DND-41 (cell line): Measurements from ENCODE around the gene TRIM34.
"Not testable (repeated sequence)": the region's sequence is repeated elsewhere in the genome, so short reads cannot be mapped to it uniquely, and the experiment has no call there.

Experiments
- ATAC-seq: fragments of 200-7000 bp; cut with Tn5 transposase; 3 replicates; pipeline ENCODE4 v1.9.1; 2021; ENCODE audit warnings: low read depth; ENCODE audit not compliant: insufficient read depth
- DNase-seq: peaks from one replicate; pipeline ENCODE4 v3.0.0-alpha.2; 2020
- H2AFZ ChIP-seq: 2 replicates; pipeline ENCODE4 v1.6.0; 2012; ENCODE audit warnings: low read depth, low read length
- H3K27ac ChIP-seq: 2 replicates; pipeline ENCODE4 v1.5.1; 2012; ENCODE audit warnings: low read length, inconsistent platforms
- H3K27me3 ChIP-seq: fragments of 200-600 bp; sonication (generic); 2 replicates; pipeline ENCODE4 v1.6.0; 2012; ENCODE audit warnings: low read length, mild to moderate bottlenecking, inconsistent platforms; ENCODE audit not compliant: insufficient read depth, poor library complexity
- H3K36me3 ChIP-seq: 2 replicates; pipeline ENCODE4 v1.5.1; 2012; ENCODE audit warnings: low read length, inconsistent platforms; ENCODE audit not compliant: insufficient read depth
- H3K4me1 ChIP-seq: 2 replicates; pipeline ENCODE4 v1.5.1; 2012; ENCODE audit warnings: mild to moderate bottlenecking, low read length; ENCODE audit not compliant: insufficient read depth
- H3K4me2 ChIP-seq: 2 replicates; pipeline ENCODE4 v1.6.0; 2012; ENCODE audit warnings: mild to moderate bottlenecking, moderate library complexity, low read length, inconsistent platforms; ENCODE audit not compliant: insufficient read depth
- H3K4me3 ChIP-seq, 2 experiments: fragments of 200-600 bp in 1 of 2; shearing (Covaris generic) in 1 of 2; 2 replicates each; pipeline ENCODE4 v1.5.1; 2012 to 2016; ENCODE audit warnings: inconsistent platforms in 2 of 2, low read length in 2 of 2, mild to moderate bottlenecking in 2 of 2, low read depth in 1 of 2, moderate library complexity in 1 of 2
- H3K79me2 ChIP-seq: 2 replicates; pipeline ENCODE4 v1.6.0; 2012; ENCODE audit warnings: low read length, inconsistent platforms; ENCODE audit not compliant: insufficient read depth
- H3K9ac ChIP-seq: 2 replicates; pipeline ENCODE4 v1.6.0; 2012; ENCODE audit warnings: low read depth, mild to moderate bottlenecking, inconsistent platforms, low read length, moderate library complexity
- H3K9me3 ChIP-seq: 2 replicates; pipeline ENCODE4 v1.5.1; 2012; ENCODE audit warnings: low read length, moderate library complexity, mild to moderate bottlenecking, inconsistent platforms; ENCODE audit not compliant: insufficient read depth, severe bottlenecking
- H4K20me1 ChIP-seq: 2 replicates; pipeline ENCODE4 v1.6.0; 2012; ENCODE audit warnings: low read length; ENCODE audit not compliant: insufficient read depth
- CTCF ChIP-seq: IDR thresholded peaks from 2 replicates; pipeline ENCODE4 v1.5.1; 2012; ENCODE audit warnings: borderline replicate concordance, low read length, moderate library complexity, mild to moderate bottlenecking; ENCODE audit not compliant: poor library complexity, severe bottlenecking; ENCODE audit errors: extremely low read depth
- EZH2 ChIP-seq: IDR thresholded peaks from 3 replicates; pipeline ENCODE4 v1.6.1; 2012; ENCODE audit warnings: borderline replicate concordance, low read depth, mild to moderate bottlenecking, moderate library complexity, low read length, inconsistent platforms; ENCODE audit not compliant: severe bottlenecking

Gene TRIM34

GRCh38 chr11:5679811-5680210 lies 55.0 kb downstream of the TRIM34 start:
- H3K27me3 ChIP-seq = no peaks in the 10 kb centered on the region
- ATAC-seq = no peak
- no peak overlapping the region for H2AFZ ChIP-seq
- no peak overlapping the region for H3K4me2 ChIP-seq
- peaks cover 18% of the 10 kb centered on the region for H3K4me1 ChIP-seq
- H3K79me2 ChIP-seq = peaks cover 23% of the 10 kb centered on the region
- DNase-seq = no peak
- H3K9ac ChIP-seq = no peak overlapping the region
- H3K36me3 ChIP-seq = peaks cover 26% of the 10 kb centered on the region
- peaks cover 3% of the 10 kb centered on the region for H3K9me3 ChIP-seq
- H4K20me1 ChIP-seq = no peaks in the 10 kb centered on the region; the same call in 1 of the 2 replicates
- H3K4me3 ChIP-seq = no peak overlapping the region
- TF ChIP-seq CTCF (no peak), EZH2 (no peak)
- H3K27ac ChIP-seq = no peak overlapping the region

- Histone ChIP-seq H3K36me3 (peaks cover 19% of the 10 kb centered on the region), H3K4me2 (peak overlapping the region; percentile 72), H3K79me2 (peaks cover 23% of the 10 kb centered on the region), H3K4me1 (peaks cover 26% of the 10 kb centered on the region), H3K4me3 (peak overlapping the region in 1 of 2 experiments; percentile 79; a peak in 1 of 4 replicates)
- not testable (repeated sequence) for H3K9ac ChIP-seq, H3K27me3 ChIP-seq, H3K27ac ChIP-seq, H4K20me1 ChIP-seq, H2AFZ ChIP-seq, H3K9me3 ChIP-seq, ATAC-seq, DNase-seq
Observed at GRCh38 chr11:5682890-5683441, 58.2 kb downstream of the TRIM34 start.

- Histone ChIP-seq H3K4me2 (peak overlapping the region; percentile 72), H3K79me2 (peaks cover 23% of the 10 kb centered on the region), H3K9ac (peak overlapping the region; percentile 68), H3K36me3 (peaks cover 13% of the 10 kb centered on the region), H3K4me3 (peak overlapping the region; percentile 45 to 79; a peak in 3 of 4 replicates), H3K4me1 (peaks cover 29% of the 10 kb centered on the region)
- H4K20me1 ChIP-seq, ATAC-seq, H2AFZ ChIP-seq, H3K27ac ChIP-seq, H3K9me3 ChIP-seq, H3K27me3 ChIP-seq: not testable (repeated sequence)
- peak; percentile 61 for DNase-seq
Observed at GRCh38 chr11:5683620-5684019, 58.8 kb downstream of the TRIM34 start.

GRCh38 chr11:5684036-5684645 lies 59.3 kb downstream of the TRIM34 start:
- Histone ChIP-seq H3K27me3 (no peaks in the 10 kb centered on the region), H3K79me2 (peaks cover 23% of the 10 kb centered on the region), H3K27ac (peak overlapping the region; percentile 93), H3K9me3 (no peaks in the 10 kb centered on the region), H3K9ac (peak overlapping the region; percentile 68), H3K36me3 (peaks cover 8% of the 10 kb centered on the region), H3K4me3 (peak overlapping the region; percentile 45 to 79), H3K4me1 (peaks cover 34% of the 10 kb centered on the region), H4K20me1 (no peaks in the 10 kb centered on the region; the same call in 1 of the 2 replicates), H3K4me2 (peak overlapping the region; percentile 72), H2AFZ (peak overlapping the region; percentile 94; the same call in 1 of the 2 replicates)
- TF ChIP-seq CTCF (no peak), EZH2 (no peak)
- ATAC-seq = peak; percentile 27; the same call in 1 of the 3 replicates
- DNase-seq = no peak
